ENCODE results near the gene CRIP1.

DNA sequence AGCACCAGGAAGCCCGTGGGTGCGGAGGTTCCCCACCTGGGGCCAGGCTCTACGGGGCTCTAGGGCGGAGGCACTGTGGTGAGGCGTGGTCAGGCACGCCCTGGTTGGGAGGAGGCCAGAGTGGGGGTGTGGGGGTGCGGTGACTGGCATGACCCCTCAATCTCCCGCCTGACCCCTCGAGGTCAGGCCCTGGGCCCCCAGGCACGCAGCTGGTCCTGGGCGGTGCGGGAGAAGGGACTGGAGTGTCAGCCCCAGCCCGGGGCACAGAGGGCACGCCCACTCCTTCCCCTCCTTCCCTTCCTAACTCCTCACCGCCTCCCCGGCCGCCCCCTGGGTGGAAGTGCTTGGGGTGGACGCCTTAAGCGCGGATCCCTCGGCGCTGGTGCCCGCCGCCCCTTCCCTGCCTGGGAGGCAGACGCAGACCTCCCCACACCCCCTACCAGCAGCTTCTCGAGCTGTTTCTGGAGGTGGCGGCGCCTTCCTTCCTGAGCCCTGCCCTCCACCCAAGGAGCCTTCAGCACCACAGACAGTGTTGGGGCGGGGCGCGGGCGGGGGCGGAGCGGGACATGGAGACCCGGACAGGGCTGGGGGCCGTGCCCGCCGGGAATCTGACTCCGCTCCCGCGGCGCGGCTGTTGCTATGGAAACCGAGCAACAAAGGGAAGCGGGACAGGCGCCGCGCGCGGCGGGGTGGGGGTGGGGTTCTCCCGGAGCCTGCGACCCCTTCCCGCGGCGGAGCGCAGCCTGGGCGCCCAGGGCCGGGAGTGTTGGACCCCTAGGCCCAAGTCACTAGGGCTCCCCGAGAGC is 12.8 kb upstream of the CRIP1 start:
- TF ChIP-seq CTCF (IDR thresholded peaks at IDR 0.05; ENCODE audit: low read depth, low read length): no peak
- no peak for TF ChIP-seq EZH2phosphoT487 (IDR thresholded peaks at IDR 0.05; ENCODE audit: low read depth)

Data from OCI-LY3 (cell line).